ENCODE results near the gene MAP3K20.
"Not testable (repeated sequence)": the region's sequence is repeated elsewhere in the genome, so short reads cannot be mapped to it uniquely, and the experiment has no call there.

Gene MAP3K20

GRCh38 chr2:173037245-173038120 is 38.2 kb upstream of the MAP3K20 start:
- Histone ChIP-seq H3K27ac (ENCODE audit: low read length) (no peak overlapping the region), H3K27me3 (ENCODE audit: control insufficient read depth in 1 of 2, insufficient read depth in 2 of 2, low read length in 2 of 2) (no peaks in the 10 kb centered on the region), H3K9ac (ENCODE audit: low read length in 2 of 2) (no peak overlapping the region), H3K36me3 (ENCODE audit: control insufficient read depth in 2 of 2, insufficient read depth in 2 of 2, low read length in 2 of 2) (no peaks in the 10 kb centered on the region), H3K9me3 (ENCODE audit: control insufficient read depth in 2 of 2, low read length in 2 of 2) (no peaks in the 10 kb centered on the region), H3K4me3 (ENCODE audit: low read length in 2 of 2) (no peak overlapping the region), H3K4me1 (ENCODE audit: control insufficient read depth, insufficient read depth, low read length) (peaks cover 2% of the 10 kb centered on the region)

DNA sequence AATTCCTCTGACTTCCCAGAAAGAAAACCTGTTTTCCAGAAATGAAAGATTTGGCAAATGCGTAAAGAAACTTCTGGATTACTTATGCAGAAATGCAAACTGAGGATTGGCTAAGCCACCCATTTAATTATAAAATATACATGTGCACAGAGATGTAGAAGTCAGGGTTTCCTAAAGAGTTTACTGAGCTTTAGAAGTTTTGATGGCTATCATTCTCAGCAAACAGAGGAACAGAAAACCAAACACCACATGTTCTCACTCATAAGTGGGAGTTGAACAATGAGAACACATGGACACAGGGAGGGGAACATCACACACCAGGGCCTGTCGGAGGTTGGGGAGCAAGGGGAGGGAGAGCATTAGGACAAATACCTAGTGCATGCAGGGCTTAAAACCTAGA is 37.4 kb upstream of the MAP3K20 start:
- H3K27me3 ChIP-seq (ENCODE audit: control insufficient read depth in 1 of 2, insufficient read depth in 2 of 2, low read length in 2 of 2); H3K4me3 ChIP-seq (ENCODE audit: low read length in 2 of 2); H3K36me3 ChIP-seq (ENCODE audit: control insufficient read depth in 2 of 2, insufficient read depth in 2 of 2, low read length in 2 of 2); H3K27ac ChIP-seq (ENCODE audit: low read length); H3K9ac ChIP-seq (ENCODE audit: low read length in 2 of 2); H3K9me3 ChIP-seq (ENCODE audit: control insufficient read depth in 2 of 2, low read length in 2 of 2); H3K4me1 ChIP-seq (ENCODE audit: control insufficient read depth, insufficient read depth, low read length): not testable (repeated sequence)

DNA sequence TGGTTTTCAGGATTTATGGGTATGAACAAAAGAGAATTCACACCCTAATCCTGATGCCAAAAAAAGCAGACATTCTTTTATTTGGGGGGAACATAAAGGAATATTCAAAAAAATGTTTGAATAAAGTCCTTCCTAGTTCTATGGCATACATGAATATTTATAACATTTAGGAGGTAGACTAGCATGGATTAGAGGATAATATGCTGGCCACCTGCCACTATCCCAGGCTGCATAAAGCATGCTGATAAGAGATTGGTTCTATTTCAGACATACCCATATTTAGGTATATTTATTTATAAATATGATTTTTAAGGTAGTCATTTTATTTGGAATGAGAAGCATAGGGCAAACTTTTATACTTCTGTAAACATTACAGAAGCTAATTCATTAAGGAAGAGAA is 34.9 kb upstream of the MAP3K20 start:
- no peaks in the 10 kb centered on the region for H3K36me3 ChIP-seq (ENCODE audit: control insufficient read depth in 2 of 2, insufficient read depth in 2 of 2, low read length in 2 of 2)
- H3K27ac ChIP-seq (ENCODE audit: low read length): no peak overlapping the region
- H3K9me3 ChIP-seq (ENCODE audit: control insufficient read depth in 2 of 2, low read length in 2 of 2): no peaks in the 10 kb centered on the region

DNA sequence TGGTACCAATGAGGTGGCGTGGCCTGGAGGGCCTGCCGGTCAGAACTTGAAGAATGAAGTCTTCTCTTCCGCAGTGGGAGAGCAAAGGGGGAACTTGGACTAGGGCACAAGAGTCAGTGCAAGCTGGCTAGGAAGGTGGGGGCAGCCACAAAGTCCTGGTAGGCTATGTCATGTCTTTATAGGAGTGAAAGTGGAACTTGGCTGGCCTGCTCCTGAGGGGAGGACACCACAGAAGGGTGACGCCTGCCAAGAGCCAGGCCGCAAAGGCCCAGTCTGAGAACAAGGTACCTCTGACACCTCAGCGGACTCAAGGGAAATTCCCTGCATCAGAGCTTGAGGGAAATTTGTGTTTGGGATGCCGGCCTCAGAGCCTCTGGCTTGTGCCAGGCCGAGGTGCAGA is 32.2 kb upstream of the MAP3K20 start:
- Histone ChIP-seq H3K9me3 (ENCODE audit: control insufficient read depth in 2 of 2, low read length in 2 of 2) (no peaks in the 10 kb centered on the region), H3K4me1 (ENCODE audit: control insufficient read depth, insufficient read depth, low read length) (peaks cover 5% of the 10 kb centered on the region), H3K36me3 (ENCODE audit: control insufficient read depth in 2 of 2, insufficient read depth in 2 of 2, low read length in 2 of 2) (no peaks in the 10 kb centered on the region), H3K9ac (ENCODE audit: low read length in 2 of 2) (no peak overlapping the region), H3K4me3 (ENCODE audit: low read length in 2 of 2) (no peak overlapping the region), H3K27ac (ENCODE audit: low read length) (no peak overlapping the region), H3K27me3 (ENCODE audit: control insufficient read depth in 1 of 2, insufficient read depth in 2 of 2, low read length in 2 of 2) (no peaks in the 10 kb centered on the region)

More for the DNA sequence above, 34.9 kb upstream of the MAP3K20 start:
- H3K4me1 ChIP-seq (ENCODE audit: control insufficient read depth, insufficient read depth, low read length): peaks cover 7% of the 10 kb centered on the region
- H3K4me3 ChIP-seq (ENCODE audit: low read length in 2 of 2): no peak overlapping the region
- no peak overlapping the region for H3K9ac ChIP-seq (ENCODE audit: low read length in 2 of 2)
- H3K27me3 ChIP-seq (ENCODE audit: control insufficient read depth in 1 of 2, insufficient read depth in 2 of 2, low read length in 2 of 2): no peaks in the 10 kb centered on the region

- H3K27me3 ChIP-seq (ENCODE audit: control insufficient read depth in 1 of 2, insufficient read depth in 2 of 2, low read length in 2 of 2): no peaks in the 10 kb centered on the region
- H3K9me3 ChIP-seq (ENCODE audit: control insufficient read depth in 2 of 2, low read length in 2 of 2): no peaks in the 10 kb centered on the region
- H3K4me1 ChIP-seq (ENCODE audit: control insufficient read depth, insufficient read depth, low read length): peaks cover 5% of the 10 kb centered on the region
- no peak overlapping the region for H3K27ac ChIP-seq (ENCODE audit: low read length)
- no peak overlapping the region for H3K4me3 ChIP-seq (ENCODE audit: low read length in 2 of 2)
- H3K9ac ChIP-seq (ENCODE audit: low read length in 2 of 2): no peak overlapping the region
- H3K36me3 ChIP-seq (ENCODE audit: control insufficient read depth in 2 of 2, insufficient read depth in 2 of 2, low read length in 2 of 2): no peaks in the 10 kb centered on the region
These were observed 31.6 kb upstream of the MAP3K20 start for GRCh38 chr2:173043897-173044519.

GRCh38 chr2:173044686-173045085 is 31.0 kb upstream of the MAP3K20 start:
- no peak overlapping the region for H3K9ac ChIP-seq (ENCODE audit: low read length in 2 of 2)
- H3K4me3 ChIP-seq (ENCODE audit: low read length in 2 of 2): no peak overlapping the region
- H3K27ac ChIP-seq (ENCODE audit: low read length): no peak overlapping the region
- no peaks in the 10 kb centered on the region for H3K27me3 ChIP-seq (ENCODE audit: control insufficient read depth in 1 of 2, insufficient read depth in 2 of 2, low read length in 2 of 2)
- peaks cover 5% of the 10 kb centered on the region for H3K4me1 ChIP-seq (ENCODE audit: control insufficient read depth, insufficient read depth, low read length)
- no peaks in the 10 kb centered on the region for H3K36me3 ChIP-seq (ENCODE audit: control insufficient read depth in 2 of 2, insufficient read depth in 2 of 2, low read length in 2 of 2)
- H3K9me3 ChIP-seq (ENCODE audit: control insufficient read depth in 2 of 2, low read length in 2 of 2): no peaks in the 10 kb centered on the region

DNA sequence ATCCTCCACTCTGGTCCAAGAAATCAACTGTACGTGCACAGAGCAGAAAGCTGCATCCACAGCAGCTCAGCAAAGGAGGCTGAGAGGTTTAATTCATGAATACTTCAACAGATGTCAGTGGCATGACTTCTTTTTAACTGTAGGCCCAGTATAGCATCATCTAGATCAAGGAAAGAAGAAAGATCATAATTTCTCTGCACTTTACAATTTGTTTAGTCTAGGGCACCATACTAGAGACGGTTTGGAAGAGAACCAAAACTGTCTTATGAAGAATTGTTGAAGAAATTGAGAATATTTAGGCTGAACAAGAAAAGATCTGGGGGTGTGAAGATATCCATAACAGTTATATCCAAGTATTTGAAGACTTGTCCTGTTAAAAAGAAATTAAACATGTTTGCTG is 30.5 kb upstream of the MAP3K20 start:
- Histone ChIP-seq H3K9me3 (ENCODE audit: control insufficient read depth in 2 of 2, low read length in 2 of 2) (no peaks in the 10 kb centered on the region), H3K4me1 (ENCODE audit: control insufficient read depth, insufficient read depth, low read length) (peaks cover 5% of the 10 kb centered on the region), H3K36me3 (ENCODE audit: control insufficient read depth in 2 of 2, insufficient read depth in 2 of 2, low read length in 2 of 2) (no peaks in the 10 kb centered on the region), H3K27me3 (ENCODE audit: control insufficient read depth in 1 of 2, insufficient read depth in 2 of 2, low read length in 2 of 2) (no peaks in the 10 kb centered on the region), H3K4me3 (ENCODE audit: low read length in 2 of 2) (no peak overlapping the region), H3K9ac (ENCODE audit: low read length in 2 of 2) (no peak overlapping the region), H3K27ac (ENCODE audit: low read length) (no peak overlapping the region)

DNA sequence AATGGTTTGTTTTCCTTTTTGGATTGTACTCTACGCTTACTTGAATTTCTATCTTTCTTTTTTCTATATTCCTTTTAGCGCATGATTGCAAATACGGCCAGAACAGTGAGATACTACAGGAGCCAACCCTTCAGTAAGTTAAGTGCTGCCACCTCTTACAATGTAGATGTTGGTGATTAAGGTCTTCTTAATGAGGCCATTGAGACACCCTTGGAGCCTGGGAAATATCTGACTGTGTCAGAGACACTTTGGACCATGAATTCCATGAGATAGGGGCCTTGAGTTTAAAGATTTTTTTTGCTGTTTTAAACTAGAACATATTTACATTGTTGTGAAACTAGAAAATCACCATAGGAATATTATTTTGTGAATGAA is 27.1 kb upstream of the MAP3K20 start:
- Histone ChIP-seq H3K36me3 (ENCODE audit: control insufficient read depth in 2 of 2, insufficient read depth in 2 of 2, low read length in 2 of 2) (no peaks in the 10 kb centered on the region), H3K27me3 (ENCODE audit: control insufficient read depth in 1 of 2, insufficient read depth in 2 of 2, low read length in 2 of 2) (no peaks in the 10 kb centered on the region), H3K27ac (ENCODE audit: low read length) (no peak overlapping the region), H3K9ac (ENCODE audit: low read length in 2 of 2) (no peak overlapping the region), H3K9me3 (ENCODE audit: control insufficient read depth in 2 of 2, low read length in 2 of 2) (no peaks in the 10 kb centered on the region), H3K4me3 (ENCODE audit: low read length in 2 of 2) (no peak overlapping the region), H3K4me1 (ENCODE audit: control insufficient read depth, insufficient read depth, low read length) (peaks cover 5% of the 10 kb centered on the region)

- H3K36me3 ChIP-seq (ENCODE audit: control insufficient read depth in 2 of 2, insufficient read depth in 2 of 2, low read length in 2 of 2): no peaks in the 10 kb centered on the region
- H3K27me3 ChIP-seq (ENCODE audit: control insufficient read depth in 1 of 2, insufficient read depth in 2 of 2, low read length in 2 of 2): no peaks in the 10 kb centered on the region
- H3K9ac ChIP-seq (ENCODE audit: low read length in 2 of 2): no peak overlapping the region
- H3K4me3 ChIP-seq (ENCODE audit: low read length in 2 of 2): no peak overlapping the region
- H3K27ac ChIP-seq (ENCODE audit: low read length): no peak overlapping the region
- no peaks in the 10 kb centered on the region for H3K9me3 ChIP-seq (ENCODE audit: control insufficient read depth in 2 of 2, low read length in 2 of 2)
- H3K4me1 ChIP-seq (ENCODE audit: control insufficient read depth, insufficient read depth, low read length): peaks cover 5% of the 10 kb centered on the region
These were observed 26.6 kb upstream of the MAP3K20 start for GRCh38 chr2:173048897-173049661.

DNA sequence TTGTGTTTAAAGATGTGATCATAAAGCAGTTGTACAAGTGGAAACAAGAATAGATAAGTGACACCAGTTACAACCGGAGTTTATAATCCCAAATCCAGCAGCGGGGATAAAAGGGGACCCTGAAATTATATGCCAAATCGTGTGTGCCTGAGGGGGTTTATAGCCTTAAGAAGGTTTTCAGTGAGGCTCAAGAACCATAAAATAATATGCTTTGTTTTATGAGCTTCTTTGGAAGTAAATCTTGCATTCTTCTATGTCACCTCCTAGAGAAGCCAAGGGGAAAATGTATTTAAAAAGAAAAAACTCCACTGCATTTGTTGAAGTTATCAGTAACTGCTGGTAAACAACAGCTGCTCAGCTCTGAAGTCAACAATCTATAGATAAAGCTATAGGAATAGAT is 25.8 kb upstream of the MAP3K20 start:
- H3K27ac ChIP-seq (ENCODE audit: low read length): no peak overlapping the region
- no peaks in the 10 kb centered on the region for H3K36me3 ChIP-seq (ENCODE audit: control insufficient read depth in 2 of 2, insufficient read depth in 2 of 2, low read length in 2 of 2)
- H3K4me1 ChIP-seq (ENCODE audit: control insufficient read depth, insufficient read depth, low read length): peaks cover 3% of the 10 kb centered on the region
- H3K27me3 ChIP-seq (ENCODE audit: control insufficient read depth in 1 of 2, insufficient read depth in 2 of 2, low read length in 2 of 2): no peaks in the 10 kb centered on the region
- no peaks in the 10 kb centered on the region for H3K9me3 ChIP-seq (ENCODE audit: control insufficient read depth in 2 of 2, low read length in 2 of 2)
- no peak overlapping the region for H3K4me3 ChIP-seq (ENCODE audit: low read length in 2 of 2)
- no peak overlapping the region for H3K9ac ChIP-seq (ENCODE audit: low read length in 2 of 2)

Measured in stomach smooth muscle (tissue), 2 donors.